HG02588 (cell line): ENCODE results near the gene VAMP5.

Source experiments
- ATAC-seq: cut with Tn5 transposase; IDR thresholded peaks from one replicate; pipeline ENCODE4 v1.9.1; 2021; ENCODE audit warnings: mild to moderate bottlenecking, moderate library complexity; ENCODE audit not compliant: unreplicated experiment

VAMP5 gene

DNA sequence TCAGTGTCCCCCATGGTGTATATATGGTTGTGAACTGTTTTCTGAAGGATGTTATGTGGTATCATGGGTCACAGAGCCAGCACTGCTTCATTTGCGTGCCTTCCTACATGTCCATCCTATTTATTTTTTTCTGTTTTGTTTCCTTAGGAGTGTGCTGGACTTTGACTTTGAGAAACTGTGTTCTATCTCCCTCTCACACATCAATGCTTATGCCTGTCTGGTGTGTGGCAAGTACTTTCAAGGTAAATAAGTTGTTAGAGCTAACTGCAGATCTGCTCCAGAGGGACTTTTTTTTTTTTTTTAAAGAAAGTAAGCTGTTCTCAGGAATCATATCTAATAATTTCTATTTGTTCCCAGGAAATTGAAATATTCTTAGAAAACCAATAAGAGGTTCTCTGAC is 37.1 kb downstream of the VAMP5 start:
- ATAC-seq = no peak

DNA sequence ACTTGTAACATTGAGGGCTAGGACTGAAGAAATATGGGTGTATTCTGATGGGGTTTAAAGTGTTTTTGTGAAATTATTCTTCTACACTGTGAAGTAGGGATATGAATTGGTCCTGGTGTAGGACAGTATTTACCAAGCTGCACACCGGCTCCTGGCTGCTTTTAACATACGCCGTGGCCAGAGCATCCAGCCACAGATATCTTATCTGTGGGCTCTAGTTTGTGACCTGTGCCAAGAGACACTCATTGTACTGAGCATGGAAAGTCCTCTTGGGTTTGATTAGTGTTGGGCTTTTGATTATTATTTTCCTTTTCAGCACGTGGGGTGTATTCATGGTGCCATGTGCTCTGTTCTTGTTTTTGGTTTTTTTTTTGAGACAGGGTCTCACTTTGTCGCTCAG is 39.8 kb downstream of the VAMP5 start:
- no peak for ATAC-seq

DNA sequence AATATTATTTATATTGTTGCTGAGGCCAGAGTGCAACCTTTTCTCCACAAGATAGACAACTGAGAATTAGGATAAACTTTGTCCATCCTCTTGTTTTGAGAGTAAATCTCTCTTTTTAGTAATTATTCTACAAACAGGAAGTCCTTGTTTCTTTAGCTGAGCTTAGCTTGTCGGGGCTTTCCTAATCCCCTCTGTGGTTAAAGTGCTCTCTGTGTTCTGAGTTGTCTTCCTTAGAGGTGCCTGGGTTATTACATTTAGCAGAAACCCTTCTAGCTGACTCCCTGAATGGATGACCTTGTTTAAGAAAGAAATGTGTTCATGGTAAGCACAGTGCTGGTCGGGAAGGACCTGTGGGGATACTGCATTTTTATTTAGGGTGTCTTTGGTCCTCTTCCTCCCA is 44.4 kb downstream of the VAMP5 start:
- ATAC-seq = peak; percentile 60

DNA sequence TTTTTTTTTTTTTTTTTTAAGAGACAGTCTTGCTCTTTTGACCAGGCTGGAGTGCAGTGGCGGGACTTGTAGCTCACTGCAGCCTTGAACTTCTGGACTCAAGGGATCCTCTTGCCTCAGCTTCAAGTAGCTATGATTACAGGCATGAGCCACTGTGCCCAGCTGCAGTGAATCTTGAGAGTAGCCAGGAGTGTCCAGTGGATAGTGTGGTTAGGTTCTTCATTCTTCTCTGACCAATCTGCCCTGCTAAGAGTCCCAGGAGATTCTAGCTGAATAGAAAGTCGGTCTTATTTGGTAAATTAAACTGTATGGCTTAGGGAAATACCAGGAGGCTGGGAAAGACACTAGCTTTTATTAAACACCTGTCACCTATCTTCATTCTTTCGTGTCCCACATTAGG is 47.1 kb downstream of the VAMP5 start:
- ATAC-seq = no peak

DNA sequence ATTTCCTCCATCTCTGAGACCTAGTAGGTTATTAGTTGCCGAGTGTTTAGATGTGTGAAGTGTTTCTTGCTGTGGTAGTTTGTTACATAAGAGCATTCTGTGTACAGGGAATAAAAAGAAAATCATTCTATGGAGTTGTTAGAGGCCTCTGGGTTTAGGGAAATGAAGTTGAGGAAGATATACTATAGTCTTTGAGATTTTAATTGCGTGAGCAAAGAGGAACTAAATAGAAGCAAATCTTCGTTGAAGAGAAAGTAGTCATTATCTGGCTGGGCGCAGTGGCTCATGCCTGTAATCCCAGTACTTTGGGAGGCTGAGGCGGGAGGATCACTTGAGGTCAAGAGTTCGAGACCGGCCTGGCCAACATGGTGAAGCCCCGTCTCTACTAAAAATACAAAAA is 50.8 kb downstream of the VAMP5 start:
- ATAC-seq = no peak

DNA sequence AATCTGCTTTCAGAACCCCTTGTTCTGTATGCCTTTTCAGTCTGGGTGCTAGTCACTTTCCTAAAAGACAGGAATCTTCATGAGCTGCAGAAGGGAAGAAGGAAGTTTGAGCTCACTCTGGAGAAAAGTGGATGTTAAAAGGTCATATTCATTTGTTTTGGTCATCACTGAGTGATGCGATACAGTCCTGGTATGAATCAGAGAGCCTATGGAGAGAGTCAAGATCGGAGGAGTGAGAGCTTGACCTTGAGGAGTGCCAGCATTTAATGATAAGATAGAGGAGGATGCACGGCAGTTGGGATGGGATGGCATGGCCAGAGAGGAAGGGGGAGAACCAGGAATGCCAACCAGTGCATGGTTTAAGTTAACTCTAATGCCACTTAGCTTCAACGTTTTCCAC is 51.4 kb downstream of the VAMP5 start:
- ATAC-seq = no peak

DNA sequence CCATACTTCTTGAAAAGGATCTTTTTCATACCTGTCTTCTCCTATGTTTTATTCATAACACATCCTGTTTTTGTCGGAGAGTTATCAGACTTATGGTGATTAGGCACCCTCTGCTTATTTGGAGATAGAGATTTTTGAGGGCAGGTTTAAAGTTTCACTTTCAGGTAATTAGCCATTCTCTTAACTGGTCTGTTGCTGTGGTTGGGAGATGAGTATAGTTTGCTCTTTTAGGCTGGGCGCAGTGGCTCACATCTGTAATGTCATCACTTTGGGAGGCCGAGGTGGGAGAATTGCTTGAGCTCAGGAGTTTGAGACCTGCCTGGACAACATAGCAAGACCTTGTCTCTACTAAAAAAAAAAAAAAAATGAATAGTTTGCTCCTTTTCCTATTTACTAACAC is 58.5 kb downstream of the VAMP5 start:
- peak; percentile 57 for ATAC-seq
